Epidermal melanocyte (primary cell): ENCODE data around the gene GSK3B.

Experiments
- DNase-seq: peaks from one replicate; pipeline ENCODE4 v3.0.0; 2011; ENCODE audit warnings: low spot score; ENCODE audit not compliant: insufficient read length

GSK3B gene

DNA sequence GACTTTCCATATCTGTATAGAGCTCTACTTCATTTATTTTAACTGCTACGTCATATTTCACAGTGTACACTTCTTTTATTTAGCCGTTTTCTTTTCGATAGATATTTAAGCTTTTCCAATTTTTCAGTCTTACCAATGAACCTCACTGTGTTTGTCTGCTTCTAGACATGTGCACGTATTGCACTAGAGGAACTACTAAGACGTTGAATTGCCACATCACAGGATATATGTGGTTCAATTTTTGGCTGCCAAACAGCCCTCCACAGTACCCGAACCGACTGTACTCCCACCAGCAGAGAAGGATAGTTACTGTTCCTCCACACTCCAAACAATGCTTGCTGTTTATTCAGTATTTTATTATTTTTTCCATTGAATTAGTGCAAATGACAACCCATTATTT, 310.4 kb downstream of the GSK3B start:
- DNase-seq: no peak

DNA sequence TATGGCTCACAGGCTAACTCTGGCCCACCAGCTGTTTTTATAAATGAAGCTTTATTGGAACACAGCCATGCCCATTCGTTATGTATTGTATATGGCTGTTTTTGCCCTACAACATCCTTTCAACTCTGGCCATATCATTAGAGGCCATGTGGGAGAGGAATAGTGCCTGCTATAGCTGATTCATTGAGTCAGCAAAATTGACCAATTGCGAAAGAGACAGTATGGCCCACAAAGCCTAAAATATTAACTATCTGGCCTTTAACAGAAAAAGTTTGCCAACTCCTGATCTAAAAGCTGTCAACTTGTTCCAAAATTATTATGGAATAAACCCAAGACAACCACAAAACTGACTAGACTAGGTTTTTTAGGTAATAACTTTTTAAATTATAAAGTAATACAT, 311.0 kb downstream of the GSK3B start:
- DNase-seq: no peak

DNA sequence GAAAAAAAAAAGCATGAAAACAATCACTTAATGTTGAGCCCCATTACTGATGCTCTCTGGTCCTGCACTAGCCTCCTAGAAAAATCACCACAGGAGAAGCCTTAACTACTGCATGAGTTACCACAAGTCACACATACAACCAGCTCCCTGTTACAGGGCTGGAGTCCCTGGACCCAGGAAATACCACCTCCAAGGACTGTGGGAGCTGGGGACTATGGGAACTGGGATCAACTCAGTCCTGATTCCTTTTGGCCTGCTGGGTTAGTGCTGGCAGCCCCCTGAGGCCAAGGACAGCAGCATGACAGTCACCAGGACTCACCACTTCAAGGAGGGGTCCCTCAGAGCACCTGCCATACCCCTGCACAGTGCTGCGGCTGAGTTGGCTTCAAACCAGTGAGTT, 311.8 kb downstream of the GSK3B start:
- DNase-seq: no peak

DNA sequence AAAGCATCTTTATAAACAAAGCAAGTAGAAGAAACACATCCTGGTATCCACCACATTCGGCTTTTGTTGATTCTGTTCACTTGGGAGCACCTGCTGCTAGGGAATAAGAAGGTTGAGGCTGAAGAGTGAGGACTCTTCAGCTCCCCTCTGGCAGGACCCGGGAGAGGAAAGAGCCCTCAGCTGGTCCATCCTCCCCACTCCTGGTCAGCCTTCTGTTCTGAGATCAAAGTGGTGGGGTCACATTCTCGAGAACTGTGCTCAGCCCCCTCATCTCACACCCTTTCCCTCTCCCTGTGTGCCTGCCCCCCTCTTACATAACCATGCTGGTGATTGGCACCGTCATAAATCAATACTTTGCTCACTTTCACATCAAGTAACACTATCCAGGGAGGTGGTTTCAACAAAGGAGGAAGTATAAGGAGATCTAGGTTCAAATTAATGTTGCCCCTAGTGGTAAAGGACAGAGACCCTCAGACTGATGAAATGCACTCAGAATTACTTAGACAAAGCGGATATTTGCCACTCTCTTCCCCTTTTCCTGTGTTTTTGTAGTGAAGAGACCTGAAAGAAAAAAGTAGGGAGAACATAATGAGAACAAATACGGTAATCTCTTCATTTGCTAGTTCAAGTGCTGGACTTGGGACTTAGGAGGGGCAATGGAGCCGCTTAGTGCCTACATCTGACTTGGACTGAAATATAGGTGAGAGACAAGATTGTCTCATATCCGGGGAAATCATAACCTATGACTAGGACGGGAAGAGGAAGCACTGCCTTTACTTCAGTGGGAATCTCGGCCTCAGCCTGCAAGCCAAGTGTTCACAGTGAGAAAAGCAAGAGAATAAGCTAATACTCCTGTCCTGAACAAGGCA, 312.7 kb downstream of the GSK3B start, which contains the start of gene NR1I2:
NR1I2 (plus strand) TSS at position 772 of the 869 bp plus-strand sequence.
- no peak for DNase-seq

DNA sequence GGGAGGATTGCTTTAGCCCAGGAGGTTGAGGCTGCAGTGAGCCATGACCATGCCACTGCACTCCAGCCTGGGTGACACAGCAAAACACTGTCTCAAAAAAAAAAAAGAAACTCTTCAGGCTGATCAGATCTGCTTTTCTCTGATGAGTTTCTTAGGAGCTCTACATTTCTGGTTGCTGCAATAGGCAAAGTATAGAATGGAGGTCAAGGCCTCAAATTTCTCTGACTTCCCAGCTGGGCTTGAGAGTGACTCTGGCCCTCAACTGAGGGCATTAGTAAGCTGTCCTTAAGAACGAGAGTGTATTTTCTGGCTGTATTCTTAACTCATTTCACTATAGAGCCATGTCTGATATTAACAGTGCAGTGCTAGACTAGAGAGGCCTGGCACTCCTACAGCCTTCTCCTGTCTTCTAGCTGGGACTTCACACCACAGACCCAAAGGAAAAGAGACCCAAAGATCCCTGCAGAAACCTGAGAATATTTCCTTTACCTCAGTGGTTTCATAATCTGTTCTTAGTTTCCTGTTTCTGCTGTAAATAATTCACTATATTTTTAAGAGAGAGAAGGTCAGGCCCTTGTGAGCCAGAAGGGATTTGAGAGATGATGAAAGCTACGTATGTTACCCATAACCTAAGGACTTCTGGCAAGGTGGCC, 314.4 kb downstream of the GSK3B start:
- DNase-seq: no peak

DNA sequence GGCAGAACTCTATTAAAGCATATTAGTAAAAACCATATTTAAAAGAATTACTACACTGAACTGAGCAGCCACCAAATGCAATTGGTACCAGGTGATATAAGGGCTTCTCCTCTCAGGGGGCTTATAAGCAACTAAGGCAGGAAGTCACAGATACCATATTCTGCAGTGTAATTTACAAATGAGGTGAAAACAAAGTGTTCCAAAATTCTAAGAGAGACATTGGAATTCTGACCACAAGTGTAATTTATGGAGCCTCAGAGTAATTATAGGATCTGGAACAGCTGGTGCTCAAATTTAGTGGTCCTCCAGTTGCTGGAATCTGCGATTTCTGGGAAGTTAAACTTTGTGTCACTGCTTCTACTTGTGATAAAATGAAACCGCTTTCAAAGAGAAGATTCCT, 315.4 kb downstream of the GSK3B start:
- no peak for DNase-seq

DNA sequence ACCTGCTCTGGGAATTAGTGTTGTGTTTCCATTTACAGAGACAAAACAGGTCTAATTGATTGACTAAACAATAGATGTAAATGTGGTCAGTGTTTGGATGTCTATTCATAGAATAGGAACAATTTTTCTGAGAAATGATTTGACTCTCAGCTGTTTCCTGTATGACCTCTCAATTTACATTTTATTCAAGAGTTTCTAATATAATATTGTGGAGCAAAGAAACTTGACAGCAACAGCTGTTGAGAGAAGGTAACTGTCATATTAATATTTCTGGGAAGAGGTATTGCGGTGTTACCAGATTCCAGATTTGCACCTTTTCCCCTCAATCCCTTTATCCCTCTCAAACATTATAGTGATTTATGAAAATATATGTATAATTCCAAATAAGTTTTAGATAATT, 316.1 kb downstream of the GSK3B start:
- DNase-seq: no peak

DNA sequence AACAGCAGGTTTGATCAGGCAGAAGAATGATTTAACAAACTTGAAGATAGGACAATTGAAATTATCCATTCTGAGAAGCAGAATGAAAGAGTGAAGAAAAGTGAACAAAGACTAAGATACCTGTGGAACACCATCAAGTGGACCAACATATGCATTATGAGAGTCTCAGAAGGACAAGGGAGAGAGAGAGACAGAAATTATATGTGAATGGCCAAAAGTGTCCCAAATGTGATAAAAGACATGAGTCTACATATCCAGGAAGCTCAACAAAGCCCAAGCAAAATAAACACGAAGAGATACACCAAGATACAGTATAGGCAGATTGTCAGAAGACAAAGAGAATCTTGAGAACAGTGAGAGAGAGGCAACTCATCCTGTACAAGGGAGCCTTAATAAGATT, 317.9 kb downstream of the GSK3B start:
- DNase-seq: no peak

DNA sequence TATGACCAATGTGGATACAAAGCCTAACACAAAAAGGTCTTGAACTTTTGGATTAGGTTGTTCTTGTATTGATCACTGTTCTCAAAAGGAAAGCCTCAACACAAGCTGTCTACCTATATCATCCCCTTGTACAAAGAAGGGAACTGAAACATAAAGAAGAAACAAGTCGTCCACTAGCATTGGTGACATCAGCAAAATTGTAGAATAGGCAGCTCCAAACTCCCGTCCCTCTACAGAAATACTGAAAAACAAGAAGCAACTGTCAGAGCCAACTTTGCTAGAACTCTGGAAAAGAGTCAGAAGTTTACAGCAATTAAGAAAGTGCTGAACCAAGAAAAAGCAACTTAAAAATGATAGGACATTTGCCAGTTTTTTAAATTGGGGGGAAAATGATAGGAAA, 319.8 kb downstream of the GSK3B start:
- no peak for DNase-seq
